Right renal pelvis (tissue), 4 donors: ENCODE measurements around the gene UQCRHL. TPM values are rescaled to one million over a fixed set of nuclear protein-coding genes. Genes with fewer than 3 reads are reported as not detected.

Experiments used
- DNase-seq, 4 donors: peaks; one replicate each; pipeline ENCODE4 v3.0.0-alpha.2; 2013; ENCODE audit warnings: low read depth in 4 of 4, low spot score in 3 of 4, missing footprints in 1 of 4
- polyA plus RNA-seq, 4 donors: library from polyadenylated mRNA; unstranded; fragments of 120-200 nt; gene quantifications; one replicate each; pipeline ENCODE4 v1.2.1, GENCODE V29; 2013; ENCODE audit not compliant: insufficient read length in 4 of 4

The UQCRHL gene
- polyA plus RNA-seq, 4 donors = 0.90 to 1.9 (median 1.5) TPM

DNA sequence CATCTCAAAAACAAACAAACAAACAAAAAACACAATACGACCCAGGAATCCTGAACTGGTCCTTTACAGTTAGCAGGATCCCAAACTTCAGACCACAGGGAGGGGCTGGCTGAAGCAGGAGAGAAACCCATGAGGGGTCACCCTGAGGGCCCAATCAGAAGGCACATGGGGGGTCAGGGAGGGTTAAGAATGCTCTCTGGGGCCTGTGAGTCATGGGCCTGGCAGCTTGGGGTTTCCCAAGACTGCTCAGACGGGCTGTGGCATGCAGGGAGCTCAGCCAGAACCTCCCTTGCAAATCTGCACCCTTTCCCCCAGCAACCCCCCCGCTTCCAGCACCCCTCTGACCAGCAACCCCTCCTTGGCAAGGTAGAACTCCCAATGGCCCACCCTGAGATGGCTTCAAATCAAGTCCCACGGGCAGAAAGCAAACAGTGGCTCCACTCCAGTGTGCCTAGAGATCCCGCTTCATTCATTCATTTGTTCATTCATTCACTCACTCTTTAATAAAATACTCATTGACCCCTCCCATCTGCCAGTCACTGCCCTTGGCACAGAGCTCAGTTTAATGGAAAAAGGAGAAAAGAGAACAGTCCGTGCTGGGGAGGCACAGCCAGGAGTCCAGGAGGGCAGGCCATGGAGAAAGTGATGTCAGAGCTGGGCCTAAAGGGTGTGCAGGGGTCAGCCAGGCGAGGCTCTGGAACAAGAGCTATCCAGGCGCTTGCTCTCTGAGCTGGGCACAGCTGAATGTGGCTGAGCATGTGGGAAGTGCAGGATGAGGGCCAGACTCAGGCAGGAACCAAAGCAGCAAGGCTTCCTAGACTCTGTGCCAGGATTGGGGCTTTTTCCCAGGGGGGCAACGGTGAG is 8.2 kb downstream of the UQCRHL start:
- no peak for DNase-seq

DNA sequence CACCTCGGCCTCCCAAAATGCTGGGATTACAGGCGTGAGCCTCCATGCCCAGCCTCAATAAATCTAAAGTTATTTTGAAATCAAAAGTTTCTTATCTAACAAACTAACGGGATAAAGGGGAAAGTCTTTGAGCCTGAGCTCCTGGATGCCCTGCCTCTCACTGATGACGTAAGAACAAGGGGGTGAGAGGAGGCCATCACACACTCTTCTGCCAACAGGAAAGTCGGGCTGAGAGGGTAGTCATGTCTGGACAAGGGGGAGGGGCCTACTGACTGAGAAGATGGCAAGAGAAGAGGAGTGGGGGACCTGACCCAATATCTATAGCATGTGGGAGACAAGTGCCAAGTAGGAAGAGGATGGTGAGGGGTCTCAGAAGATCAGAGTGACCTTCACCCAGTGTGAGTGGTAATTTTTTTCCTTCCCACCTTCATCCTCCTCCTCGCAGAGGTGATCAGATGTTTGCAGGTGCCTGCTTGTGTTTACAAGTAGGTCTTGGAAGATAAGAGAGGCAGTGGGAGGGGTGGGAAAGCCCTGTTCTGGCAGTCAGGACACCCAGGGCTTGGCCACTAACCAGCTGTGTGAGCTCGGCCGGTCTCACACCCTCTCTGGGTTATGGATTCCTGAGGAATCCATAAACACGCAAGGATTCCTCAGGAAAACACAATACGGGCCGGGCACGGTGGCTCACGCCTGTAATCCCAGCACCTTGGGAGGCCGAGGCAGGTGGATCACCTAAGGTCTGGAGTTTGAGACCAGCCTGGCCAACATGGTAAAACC is 9.6 kb downstream of the UQCRHL start:
- no peak for DNase-seq

DNA sequence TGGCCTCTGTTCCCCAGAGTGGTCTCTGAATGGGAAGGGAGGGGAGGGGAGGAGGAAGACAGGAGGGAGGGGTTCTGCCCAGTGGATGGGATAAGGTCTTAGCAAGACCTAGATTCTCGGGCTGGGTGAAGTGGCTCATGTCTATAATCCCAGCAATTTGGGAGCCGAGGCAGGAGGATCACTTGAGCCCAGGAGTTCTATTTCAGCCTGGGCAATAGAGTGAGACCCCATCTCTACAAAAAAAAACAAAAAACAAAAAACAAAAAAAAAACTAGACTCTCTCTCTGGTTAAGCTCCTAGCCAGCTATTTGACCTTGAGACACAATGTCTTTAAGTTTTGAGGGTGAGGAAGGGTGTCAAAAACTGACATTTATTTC is 11.4 kb downstream of the UQCRHL start:
- DNase-seq = no peak

DNA sequence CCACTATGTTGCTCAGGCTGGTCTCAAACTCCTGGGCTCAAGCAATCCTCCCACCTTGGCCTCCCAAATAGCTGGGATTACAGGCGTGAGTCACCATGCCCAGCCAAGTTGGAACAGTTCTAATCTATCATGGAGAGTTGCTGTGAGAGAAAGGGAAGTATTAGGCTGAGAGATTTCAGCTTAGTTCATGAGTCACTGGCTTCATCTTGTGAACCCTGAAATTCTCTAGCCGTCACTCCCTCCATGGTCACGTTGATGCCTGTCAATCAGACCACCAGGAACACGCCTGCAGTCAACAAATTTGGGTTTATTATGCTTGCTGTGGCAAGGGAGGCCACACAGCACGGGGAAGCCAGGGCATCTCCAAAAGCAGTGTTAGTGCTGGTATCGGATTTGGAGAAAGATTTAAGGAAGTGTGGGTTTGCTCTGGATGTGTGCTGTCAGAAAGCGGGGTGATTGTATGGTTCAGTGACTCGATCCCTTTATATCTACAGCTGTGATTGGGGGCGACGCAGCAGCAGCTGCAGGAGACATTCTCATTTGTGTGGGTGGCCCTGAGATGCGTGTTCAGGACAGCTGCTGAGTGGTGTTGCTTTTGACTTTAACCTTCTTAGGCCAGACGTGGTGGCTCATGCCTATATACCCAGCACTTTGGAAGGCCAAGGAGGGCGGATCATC is 18.7 kb downstream of the UQCRHL start:
- no peak for DNase-seq

DNA sequence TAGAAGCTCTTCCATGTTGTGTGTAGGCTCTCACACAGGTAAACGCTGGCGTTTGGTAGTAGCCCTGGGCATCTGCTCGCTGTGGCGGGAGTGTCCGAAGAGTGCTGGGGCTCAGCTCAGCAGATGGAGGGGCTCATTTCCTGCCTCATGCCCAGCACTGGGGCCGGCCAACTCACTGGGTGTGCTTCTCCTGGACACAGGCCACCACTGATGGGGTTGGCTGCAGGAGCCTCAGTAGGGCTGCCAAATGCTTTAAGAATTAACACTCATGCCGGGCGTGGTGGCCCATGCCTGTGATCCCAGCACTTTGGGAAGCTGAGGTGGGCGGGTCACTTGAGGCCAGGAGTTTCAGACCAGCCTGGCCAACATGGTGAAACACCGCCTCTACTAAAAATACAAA is 20.9 kb downstream of the UQCRHL start:
- DNase-seq = no peak

DNA sequence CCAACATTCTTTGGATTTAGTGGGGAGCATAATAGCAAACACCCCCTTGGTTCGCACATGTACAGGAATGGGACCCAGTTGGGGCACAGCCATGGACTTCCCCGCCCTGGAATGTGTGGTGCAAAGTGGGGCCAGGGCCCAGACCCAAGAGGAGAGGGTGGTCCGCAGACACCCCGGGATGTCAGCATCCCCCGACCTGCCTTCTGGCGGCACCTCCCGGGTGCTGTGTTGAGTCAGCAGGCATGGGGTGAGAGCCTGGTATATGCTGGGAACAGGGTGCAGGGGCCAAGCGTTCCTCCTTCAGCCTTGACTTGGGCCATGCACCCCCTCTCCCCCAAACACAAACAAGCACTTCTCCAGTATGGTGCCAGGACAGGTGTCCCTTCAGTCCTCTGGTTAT is 21.8 kb downstream of the UQCRHL start:
- DNase-seq = no peak

DNA sequence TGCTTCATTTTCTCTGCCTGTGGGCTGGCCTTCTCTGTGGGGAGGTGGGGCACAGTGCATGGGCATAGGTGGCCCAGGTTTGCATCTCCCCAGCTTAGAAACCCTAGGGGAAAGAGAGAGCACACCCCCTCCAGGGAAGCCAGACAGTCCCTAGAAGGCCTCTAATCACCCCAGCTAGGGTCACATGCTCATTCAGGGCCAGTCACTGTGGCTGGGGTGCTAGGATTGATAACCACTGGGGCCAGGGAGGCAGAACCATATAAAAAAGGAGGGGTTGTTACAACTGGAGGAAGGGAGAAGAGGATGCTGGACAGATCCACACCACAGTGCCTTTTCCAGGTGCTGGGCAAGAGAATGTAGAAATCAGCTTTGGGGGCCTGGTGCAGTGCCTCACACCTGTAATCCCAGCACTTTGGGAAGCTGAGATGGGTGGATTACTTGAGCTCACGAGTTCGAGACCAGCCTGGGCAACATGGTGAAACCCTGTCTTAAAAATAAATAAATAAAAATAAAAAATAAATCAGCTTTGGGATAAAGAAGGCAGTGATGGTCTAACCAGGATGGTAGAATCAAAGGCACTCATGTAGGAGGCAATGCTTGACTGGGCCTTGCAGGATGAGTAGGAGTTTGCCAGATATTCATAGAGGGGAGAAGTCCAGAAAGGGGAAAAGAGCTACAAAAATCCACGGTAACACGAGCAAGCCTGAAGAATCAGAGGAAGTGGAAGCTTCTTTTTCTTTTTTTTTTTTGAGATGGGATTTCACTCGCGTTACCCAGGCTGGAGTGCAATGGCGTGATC is 29.3 kb downstream of the UQCRHL start:
- no peak for DNase-seq

DNA sequence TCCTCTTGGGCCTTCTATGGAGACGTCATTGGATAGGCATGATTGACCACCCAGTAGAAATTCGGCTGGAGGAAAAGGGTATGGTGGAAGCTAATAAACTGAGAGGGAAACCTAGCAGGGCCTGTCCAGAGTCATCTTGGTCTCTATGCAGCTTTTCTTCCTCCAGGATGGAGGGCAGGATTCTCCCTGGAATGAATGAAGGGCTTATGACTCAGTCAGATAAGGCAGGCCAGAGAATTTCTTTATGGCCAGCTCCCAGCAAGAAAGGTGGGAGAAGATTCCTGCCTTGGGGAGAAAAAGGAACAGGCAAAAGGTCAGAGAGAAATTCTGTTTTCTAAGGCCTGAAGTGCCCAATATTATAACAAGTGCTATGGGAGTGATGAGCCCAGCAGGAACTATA is 31.7 kb downstream of the UQCRHL start:
- no peak for DNase-seq

DNA sequence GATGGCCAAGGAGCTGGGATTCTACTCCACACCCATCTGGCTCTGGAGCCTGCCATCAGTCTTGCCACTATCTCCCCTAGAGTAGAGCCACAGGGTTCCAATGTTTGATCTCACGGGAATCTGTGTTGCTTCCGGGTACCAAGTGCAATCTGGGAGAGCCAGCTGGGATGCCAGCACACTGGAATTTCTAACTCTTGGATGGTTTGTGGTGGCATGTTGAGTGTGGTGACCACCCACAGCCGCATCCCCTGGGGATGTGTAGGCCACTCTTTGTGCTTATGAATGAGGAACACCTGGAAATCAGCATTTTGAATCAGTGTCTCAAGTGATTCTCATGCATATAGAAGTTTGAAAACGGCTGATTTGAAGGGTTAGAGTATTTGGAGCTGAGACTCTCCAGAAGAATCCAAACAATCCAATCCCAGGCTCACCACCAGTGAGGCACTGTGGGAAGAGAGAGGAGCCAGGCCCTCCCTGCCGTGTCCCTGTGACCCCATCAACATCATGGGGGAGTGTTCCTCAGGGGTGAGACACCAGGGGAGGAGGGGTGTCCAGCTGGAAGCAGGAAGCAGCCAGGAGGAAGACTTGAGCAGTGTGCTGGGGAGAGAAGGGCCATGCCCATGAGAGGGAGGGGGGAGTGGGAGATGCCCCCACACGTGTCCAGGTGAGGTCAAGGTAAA is 35.5 kb downstream of the UQCRHL start:
- DNase-seq = no peak

DNA sequence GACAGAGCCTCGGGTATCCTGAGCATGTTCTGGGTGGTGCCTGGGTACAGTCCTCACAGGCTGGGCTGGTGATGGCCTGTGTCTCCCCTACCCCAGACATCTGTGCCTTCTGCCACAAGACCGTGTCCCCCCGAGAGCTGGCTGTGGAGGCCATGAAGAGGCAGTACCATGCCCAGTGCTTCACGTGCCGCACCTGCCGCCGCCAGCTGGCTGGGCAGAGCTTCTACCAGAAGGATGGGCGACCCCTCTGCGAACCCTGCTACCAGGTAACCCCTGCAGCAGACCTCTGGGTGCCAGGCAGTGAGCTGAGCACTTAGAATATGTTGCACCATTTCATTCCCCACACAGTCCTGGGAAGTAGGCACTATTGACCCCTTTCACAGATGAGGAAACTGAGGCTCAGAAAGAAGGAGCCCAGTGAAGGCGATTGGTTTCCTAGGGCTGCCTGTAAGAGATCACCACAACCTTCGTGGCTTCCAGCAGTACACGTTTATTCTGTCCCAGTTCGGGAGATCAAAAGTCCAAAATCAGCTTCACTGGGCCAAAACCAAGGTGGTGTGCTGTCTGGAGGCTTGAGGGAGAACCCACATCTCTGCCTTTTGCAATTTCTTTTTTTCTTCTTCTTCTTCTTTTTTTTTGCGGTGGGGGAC is 37.0 kb downstream of the UQCRHL start:
- no peak for DNase-seq

DNA sequence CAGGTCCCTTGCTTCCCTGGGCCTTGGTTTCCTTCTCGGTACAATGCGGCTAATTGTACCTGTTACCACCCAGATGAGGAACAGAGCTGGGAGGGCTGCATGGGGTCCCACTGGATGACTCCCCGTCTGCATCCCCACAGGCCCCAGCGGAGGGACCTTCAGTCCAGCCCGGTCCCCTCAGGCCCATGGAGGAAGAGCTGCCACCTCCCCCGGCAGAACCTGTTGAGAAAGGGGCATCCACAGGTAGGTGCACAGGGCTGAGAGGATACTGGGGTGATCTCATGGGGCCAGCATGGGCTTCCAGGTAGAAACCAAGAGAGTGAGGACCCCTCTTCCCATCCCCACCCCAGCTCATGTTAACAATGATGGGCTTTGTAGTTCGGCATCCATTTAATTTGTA is 39.1 kb downstream of the UQCRHL start:
- DNase-seq = no peak

DNA sequence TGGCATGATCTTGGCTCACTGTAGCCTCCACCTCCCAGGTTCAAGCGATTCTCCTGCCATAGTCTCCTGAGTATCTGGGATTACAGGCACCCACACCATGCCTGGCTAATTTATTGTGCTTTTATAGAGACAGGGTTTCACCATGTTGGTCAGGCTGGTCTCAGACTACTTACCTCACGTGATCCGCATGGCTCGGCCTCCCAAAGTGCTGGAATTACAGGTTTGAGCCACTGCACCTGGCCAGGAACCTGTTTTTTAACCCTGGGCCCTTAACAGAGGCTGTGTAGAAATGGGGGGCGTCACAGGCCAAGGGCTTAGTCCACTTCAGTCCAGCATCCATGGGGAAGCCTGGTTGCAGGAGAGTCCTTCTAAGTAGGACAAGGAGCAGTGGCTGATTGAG is 39.5 kb downstream of the UQCRHL start:
- DNase-seq = no peak

DNA sequence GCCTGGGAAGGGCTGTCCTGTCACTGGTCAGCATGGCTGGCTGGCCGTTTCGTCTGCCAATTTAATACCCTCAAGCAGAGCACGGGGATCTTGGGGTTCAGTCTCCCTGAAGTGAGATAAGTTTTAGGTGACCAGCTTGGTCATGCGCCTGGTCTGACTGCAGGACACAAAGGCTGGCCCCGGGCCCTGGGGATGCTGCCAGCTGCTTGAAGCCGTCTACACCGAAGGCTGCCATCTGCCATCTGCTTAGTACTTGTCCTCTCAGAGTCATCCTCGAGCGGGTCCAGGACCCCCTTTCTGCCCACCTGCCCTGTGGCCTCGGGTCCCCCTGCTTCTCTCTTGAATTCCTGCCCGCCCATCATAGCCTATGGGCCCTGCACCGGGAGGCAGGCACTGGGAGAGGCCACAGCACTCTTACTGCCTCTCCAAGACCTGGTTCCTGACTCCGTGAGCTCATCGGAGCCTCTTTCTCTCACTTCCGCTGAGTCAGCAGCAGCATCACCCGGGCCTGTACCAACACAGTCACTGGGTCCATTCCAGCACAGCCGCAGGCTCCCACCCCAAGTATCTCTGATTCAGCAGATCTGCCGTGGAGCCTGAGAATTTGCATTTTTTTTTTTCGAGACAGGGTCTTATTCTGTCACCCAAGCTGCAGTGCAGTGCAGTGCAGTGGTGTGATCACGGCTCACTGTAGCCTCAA is 41.8 kb downstream of the UQCRHL start:
- DNase-seq = no peak

DNA sequence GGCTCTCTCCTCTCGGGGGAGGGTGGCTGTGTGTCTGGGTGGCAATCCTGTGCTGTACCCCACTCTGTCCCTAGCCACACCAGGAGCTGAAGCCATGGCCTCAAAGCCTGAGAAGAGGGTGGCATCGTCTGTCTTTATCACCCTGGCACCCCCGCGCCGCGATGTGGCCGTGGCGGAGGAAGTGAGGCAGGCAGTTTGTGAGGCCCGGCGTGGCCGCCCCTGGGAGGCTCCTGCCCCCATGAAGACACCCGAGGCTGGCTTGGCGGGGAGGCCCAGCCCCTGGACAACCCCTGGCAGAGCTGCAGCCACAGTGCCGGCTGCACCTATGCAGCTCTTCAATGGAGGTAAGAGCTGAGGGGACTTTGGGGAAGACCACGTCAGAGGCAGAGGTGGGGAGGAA is 42.6 kb downstream of the UQCRHL start:
- DNase-seq = no peak

DNA sequence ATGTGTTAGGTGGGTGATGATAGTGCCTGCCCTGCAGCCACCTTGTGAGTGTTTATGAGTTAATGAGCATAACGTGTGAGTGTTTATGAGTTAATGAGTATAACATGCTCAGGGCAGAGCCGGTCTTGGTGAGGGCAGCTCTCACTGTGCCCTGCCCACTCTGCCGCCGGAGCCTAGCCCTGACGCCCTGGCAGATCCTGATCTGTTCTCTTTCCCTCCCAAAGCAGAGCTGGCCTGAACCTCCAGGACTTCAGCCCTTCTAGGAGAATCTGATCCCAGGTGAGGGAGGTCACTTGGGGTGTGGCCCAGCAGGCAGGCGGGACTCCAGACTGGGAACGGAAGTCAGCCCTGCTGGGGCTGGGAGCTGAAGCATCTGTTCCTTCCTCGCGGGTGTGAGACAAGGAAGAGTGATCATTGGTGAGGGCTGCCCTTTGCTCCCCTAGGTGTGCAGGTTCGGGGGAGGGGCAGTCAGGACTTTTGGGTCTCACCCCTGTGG is 43.1 kb downstream of the UQCRHL start:
- no peak for DNase-seq

DNA sequence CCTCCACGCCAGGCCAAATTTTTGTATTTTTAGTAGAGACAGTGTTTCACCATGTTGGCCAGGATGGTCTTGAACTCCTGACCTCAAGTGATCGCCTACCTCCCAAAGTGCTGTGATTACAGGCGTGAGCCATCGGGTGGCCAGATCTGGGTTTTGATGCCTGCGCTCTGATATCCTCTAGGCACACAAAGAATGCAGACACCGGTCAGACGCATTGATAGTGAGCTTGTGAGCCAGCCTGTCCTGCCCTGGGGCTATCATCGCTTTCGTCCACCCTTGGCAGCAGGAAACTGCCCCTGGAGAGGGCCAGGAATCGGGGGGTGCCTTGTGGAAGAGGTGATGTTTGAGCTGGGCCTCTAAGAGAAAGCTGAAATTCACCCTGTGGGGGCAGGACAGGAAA is 44.9 kb downstream of the UQCRHL start:
- DNase-seq = no peak

DNA sequence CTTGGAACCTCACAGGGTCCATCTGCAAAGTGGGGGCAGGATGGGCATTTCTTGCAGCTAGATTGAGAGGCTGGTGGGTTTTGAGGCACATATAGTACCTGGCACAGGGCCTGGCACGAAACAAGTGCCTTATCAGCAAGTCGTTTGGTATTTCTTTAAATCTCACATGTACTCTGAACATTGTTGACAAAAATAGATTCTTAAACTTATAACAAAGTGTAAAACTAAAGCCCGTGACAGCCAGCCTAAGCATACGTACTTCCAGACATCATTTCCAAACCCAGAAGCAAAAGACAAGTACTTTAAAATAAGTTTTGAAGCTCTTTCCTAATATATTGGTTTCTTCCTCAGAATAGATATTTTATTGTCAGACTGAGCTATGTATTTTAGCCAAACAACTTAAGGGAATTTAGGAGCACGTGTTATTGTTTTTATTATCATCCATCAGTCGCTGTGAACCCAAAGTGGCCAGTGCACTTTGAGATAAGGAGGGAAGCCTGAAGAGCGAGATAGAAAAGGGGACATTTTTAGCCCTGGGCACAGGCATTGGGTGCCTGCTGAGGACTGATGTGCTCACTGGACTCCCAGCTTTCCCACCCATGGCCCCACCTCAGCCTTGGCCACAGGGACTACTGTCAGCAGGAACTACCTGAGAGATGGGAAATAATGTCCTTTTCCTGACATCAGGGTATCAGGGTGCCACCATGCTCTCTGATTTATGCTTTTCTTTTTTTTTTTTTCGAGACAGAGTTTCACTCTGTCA is 45.9 kb downstream of the UQCRHL start:
- DNase-seq = no peak
